C4-2B (cell line): ENCODE data around the gene LCMT2.

Source experiments
- H3K27ac ChIP-seq: fragments of 450-650 bp; 2 replicates; pipeline ENCODE4 v1.5.1; 2017
- ZFX ChIP-seq: fragments of 450-650 bp; IDR thresholded peaks from 2 replicates; pipeline ENCODE4 v1.6.1; 2017
- TF ChIP-seq, protein P1 (sequence below): fragments of 450-650 bp; conservative IDR thresholded peaks from 2 replicates; pipeline ENCODE4 v1.5.1; 2017; ENCODE audit warnings: mild to moderate bottlenecking

LCMT2 gene, protein sequence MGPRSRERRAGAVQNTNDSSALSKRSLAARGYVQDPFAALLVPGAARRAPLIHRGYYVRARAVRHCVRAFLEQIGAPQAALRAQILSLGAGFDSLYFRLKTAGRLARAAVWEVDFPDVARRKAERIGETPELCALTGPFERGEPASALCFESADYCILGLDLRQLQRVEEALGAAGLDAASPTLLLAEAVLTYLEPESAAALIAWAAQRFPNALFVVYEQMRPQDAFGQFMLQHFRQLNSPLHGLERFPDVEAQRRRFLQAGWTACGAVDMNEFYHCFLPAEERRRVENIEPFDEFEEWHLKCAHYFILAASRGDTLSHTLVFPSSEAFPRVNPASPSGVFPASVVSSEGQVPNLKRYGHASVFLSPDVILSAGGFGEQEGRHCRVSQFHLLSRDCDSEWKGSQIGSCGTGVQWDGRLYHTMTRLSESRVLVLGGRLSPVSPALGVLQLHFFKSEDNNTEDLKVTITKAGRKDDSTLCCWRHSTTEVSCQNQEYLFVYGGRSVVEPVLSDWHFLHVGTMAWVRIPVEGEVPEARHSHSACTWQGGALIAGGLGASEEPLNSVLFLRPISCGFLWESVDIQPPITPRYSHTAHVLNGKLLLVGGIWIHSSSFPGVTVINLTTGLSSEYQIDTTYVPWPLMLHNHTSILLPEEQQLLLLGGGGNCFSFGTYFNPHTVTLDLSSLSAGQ

DNA sequence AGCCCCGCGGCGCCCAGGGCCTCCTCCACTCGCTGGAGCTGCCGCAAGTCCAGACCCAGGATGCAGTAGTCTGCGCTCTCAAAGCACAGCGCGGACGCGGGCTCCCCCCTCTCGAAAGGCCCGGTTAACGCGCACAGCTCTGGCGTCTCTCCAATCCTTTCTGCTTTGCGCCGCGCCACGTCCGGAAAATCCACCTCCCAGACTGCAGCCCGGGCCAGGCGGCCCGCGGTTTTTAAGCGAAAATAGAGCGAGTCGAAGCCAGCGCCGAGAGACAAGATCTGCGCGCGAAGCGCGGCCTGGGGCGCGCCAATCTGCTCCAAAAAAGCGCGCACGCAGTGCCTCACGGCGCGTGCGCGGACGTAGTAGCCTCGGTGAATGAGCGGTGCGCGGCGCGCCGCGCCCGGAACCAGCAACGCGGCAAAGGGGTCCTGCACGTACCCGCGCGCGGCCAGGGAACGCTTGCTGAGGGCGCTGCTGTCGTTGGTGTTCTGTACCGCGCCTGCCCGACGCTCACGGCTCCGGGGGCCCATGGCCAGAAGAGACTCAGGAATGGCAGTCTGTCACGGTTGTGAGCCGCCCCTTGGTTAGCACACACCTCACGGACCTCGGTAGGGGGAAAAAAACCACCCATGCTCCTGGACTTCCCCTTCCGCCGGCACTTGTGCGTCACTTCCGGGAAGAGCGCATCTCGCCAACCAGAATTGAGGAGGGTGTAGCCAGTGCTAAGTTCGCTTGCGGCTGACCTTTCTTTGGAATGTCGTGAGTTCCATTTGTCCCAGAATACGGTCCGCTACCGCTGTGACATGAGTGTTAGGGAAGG lies at the start of gene LCMT2:
Gene LCMT2, minus strand, starts transcription at position 614 of the 820 bp plus-strand sequence. Its CDS starts 84 bp downstream, at position 530.
- peak; percentile 96 for TF ChIP-seq ZFX
- TF ChIP-seq, protein P1, sequence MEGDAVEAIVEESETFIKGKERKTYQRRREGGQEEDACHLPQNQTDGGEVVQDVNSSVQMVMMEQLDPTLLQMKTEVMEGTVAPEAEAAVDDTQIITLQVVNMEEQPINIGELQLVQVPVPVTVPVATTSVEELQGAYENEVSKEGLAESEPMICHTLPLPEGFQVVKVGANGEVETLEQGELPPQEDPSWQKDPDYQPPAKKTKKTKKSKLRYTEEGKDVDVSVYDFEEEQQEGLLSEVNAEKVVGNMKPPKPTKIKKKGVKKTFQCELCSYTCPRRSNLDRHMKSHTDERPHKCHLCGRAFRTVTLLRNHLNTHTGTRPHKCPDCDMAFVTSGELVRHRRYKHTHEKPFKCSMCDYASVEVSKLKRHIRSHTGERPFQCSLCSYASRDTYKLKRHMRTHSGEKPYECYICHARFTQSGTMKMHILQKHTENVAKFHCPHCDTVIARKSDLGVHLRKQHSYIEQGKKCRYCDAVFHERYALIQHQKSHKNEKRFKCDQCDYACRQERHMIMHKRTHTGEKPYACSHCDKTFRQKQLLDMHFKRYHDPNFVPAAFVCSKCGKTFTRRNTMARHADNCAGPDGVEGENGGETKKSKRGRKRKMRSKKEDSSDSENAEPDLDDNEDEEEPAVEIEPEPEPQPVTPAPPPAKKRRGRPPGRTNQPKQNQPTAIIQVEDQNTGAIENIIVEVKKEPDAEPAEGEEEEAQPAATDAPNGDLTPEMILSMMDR, result no peak
- peak within 1 kb of the TSS; percentile 89 for H3K27ac ChIP-seq

DNA sequence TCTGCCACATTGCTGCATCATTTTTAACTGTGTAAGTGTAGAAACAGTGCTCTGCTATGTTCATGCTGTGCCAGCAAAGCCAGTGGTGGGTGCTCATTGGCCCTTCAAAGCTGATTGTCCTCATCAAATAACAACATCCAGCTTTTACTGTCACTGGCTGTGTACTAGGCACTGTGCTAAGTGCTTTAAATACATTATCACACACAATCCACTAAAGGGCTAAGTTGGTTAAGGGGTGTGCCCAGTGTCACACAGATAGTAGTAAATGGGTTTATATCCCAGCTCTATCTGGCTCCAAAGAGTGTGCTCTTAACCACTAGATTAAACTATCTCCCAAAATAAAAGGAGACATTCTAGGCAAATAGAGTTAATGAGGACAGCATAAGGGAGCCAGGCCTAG lies 48.2 kb upstream of the LCMT2 start:
- no peak overlapping the region for H3K27ac ChIP-seq

DNA sequence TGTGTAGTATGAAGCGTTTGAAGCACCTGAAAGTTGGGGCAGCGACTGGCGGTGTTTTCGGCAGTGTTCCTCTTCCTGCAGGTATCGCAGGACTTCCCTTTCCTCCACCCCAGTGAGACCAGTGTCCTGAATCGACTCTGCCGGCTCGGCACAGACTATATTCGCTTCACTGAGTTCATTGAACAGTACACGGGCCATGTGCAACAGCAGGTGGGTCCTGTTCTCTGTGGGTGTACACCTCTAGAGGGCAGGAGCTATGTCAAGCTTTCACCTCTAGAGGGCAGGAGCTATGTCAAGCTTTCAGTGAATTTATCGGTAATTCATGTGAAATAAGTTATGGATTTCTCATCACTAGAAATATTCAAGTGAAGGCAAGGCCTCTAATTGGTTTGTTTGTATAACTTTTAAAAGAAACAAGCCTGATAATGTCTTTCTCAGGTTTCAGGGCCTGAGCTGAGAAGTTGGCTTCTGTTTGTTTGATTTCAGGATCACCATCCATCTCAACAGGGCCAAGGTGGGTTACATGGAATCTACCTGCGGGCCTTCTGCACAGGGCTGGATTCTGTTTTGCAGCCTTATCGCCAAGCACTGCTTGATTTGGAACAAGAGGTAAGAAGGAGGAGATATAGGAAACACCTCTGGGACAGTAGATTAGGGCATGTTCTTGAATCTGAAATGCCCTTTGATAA lies 45.8 kb upstream of the LCMT2 start:
- TF ChIP-seq ZFX, result no peak
- TF ChIP-seq, protein P1, result peak; percentile 91

More for the DNA sequence above, 48.2 kb upstream of the LCMT2 start:
- TF ChIP-seq, protein P1, result no peak
- TF ChIP-seq ZFX, result no peak

DNA sequence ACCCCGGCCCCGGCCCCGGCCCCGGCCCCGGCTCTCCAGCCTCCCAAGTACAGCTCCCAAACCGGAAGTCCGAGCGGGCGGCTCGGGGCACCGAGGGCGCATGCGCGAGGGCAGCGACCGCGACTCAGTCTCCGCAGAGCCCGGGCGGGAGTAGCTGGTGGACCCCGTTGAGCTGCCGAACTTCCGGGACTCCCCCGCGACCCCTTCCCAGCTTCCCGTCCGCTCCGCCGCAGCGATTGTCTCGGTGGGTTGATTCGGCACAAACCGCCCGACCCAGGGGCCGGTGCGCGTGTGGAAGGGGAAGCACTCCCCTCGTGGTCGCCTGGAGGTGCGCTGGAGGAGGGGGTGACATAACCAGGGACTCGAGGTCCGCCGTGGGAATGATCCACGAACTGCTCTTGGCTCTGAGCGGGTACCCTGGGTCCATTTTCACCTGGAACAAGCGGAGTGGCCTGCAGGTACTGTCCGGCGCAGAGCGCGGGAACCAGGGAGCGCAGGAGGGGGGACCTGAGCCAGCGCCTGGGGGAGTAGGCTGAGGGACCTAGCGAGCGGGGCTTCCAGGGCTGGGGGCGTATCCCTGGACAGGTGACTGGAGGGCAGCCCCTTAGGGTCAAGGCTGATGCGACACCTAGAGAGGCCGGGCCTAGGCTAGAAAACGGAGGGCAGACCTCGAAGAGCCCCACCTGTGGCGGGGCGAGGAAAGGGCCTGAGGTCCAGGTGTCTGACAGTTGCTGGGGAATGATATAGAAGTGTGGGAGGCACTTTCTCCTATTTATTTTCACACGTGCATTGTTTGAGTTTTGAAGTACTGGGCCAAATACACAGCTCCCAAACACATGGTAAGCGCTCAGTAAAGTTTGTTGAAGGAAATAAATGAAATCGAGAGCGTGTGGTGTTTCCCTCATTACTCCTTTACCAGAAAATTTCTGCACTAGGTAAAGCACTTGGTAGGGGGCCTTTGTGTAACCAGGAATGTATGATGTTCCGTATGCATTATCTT lies 40.9 kb upstream of the LCMT2 start, which contains the start of the genes TUBGCP4 and ZSCAN29:
Gene TUBGCP4, plus strand, starts transcription at position 127 of the 1,000 bp plus-strand sequence. Its CDS starts 254 bp downstream, at position 381.
Gene ZSCAN29, minus strand, starts transcription at position 69 of the 1,000 bp plus-strand sequence. CDS start 1,130 bp downstream, outside the sequence.
- TF ChIP-seq, protein P1, result peak; percentile 83
- peak; percentile 57 for TF ChIP-seq ZFX

More for the DNA sequence above, 45.8 kb upstream of the LCMT2 start:
- no peak overlapping the region for H3K27ac ChIP-seq

DNA sequence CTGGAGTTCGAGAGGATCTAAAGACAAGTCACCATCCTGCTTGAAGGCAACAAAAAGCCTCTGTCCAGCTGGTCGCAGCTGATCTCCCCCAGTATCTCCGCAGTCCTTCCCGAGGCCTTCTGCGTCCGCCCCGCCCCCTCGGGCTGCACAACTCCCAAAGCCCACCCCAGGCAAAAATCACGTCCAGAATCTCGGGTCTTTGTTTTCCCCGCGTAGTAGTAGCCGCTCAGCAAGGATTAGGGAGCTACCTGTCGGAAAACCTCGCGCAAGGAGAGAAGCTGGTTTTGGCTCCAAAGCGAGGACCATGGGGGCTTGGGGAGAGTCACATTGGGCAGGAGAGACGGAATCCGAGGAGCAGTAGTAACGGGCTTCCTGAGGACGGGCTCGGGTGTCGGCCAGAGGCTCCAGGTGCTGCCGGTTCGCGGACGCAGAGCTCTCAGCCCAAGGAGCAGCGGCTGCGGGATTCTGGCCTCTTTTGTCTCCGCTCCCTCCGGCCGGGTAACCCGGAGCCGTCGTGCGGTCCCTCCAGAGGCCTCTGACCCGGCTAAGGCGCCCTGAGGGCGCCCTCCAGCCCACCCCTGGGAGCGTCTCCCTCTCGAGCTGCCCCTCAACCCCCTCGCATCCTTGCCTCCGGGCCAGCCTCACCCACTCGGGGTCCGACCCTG lies 40.1 kb upstream of the LCMT2 start:
- peak overlapping the region; percentile 87 for H3K27ac ChIP-seq
- TF ChIP-seq, protein P1, result no peak
- peak; percentile 63 for TF ChIP-seq ZFX

More for the DNA sequence above, 40.9 kb upstream of the LCMT2 start, which contains the start of the genes TUBGCP4 and ZSCAN29:
- peak within 1 kb of the TSS; percentile 87 for H3K27ac ChIP-seq
